ENCODE results near the gene CALML3. TPM values are rescaled to one million over a fixed set of nuclear protein-coding genes. Genes with fewer than 3 reads are reported as not detected.

The CALML3 gene
- total and polyA plus RNA-seq, 4 donors: 0.02 to 0.11 (median 0.04) TPM; not detected in 1

GRCh38 chr10:5565205-5565545, 40.4 kb downstream of the CALML3 start:
- DNase-seq (no peak), ATAC-seq (ENCODE audit: insufficient read depth, low FRiP score) (no peak)
- H3K27me3 ChIP-seq (ENCODE audit: control insufficient read depth in 3 of 3, insufficient read depth in 3 of 3, low read length in 2 of 3): no peaks in the 10 kb centered on the region
- H3K4me1 ChIP-seq (ENCODE audit: control insufficient read depth in 5 of 5, insufficient read depth in 5 of 5, low read length in 5 of 5): peaks cover 0 to 12% (median 5%) of the 10 kb centered on the region in 5 donors
- no peak for TF ChIP-seq CTCF (IDR thresholded peaks at IDR 0.05; ENCODE audit: control extremely low read depth, extremely low read depth)
- no peak overlapping the region for H3K9ac ChIP-seq (ENCODE audit: insufficient read depth in 1 of 2, low read length in 2 of 2)
- no peaks in the 10 kb centered on the region for H3K9me3 ChIP-seq (ENCODE audit: control insufficient read depth in 4 of 4, insufficient read depth in 3 of 4, low read length in 3 of 4)
- 89 to 95% methylated on average over 8 of the region's 8 CpGs for WGBS, 2 donors
- H3K27ac ChIP-seq (ENCODE audit: low read depth in 1 of 2, low read length in 1 of 2): no peak overlapping the region
- no peak overlapping the region for H3K4me3 ChIP-seq
- no peaks in the 10 kb centered on the region for H3K36me3 ChIP-seq (ENCODE audit: control insufficient read depth in 4 of 4, insufficient read depth in 4 of 4, low read length in 4 of 4)

GRCh38 chr10:5565671-5566581, 41.2 kb downstream of the CALML3 start:
- no peak overlapping the region for H3K27ac ChIP-seq (ENCODE audit: low read depth in 1 of 2, low read length in 1 of 2)
- no peaks in the 10 kb centered on the region for H3K9me3 ChIP-seq (ENCODE audit: control insufficient read depth in 4 of 4, insufficient read depth in 3 of 4, low read length in 3 of 4)
- peaks cover 0 to 10% (median 5%) of the 10 kb centered on the region in 5 donors for H3K4me1 ChIP-seq (ENCODE audit: control insufficient read depth in 5 of 5, insufficient read depth in 5 of 5, low read length in 5 of 5)
- TF ChIP-seq CTCF (IDR thresholded peaks at IDR 0.05; ENCODE audit: control extremely low read depth, extremely low read depth): no peak
- H3K9ac ChIP-seq (ENCODE audit: insufficient read depth in 1 of 2, low read length in 2 of 2): no peak overlapping the region
- ATAC-seq (ENCODE audit: insufficient read depth, low FRiP score): no peak
- DNase-seq: peak in 1 of 3 donors; percentile 10
- WGBS, 2 donors: 87 to 89% methylated on average over 23 of the region's 23 CpGs
- H3K36me3 ChIP-seq (ENCODE audit: control insufficient read depth in 4 of 4, insufficient read depth in 4 of 4, low read length in 4 of 4): no peaks in the 10 kb centered on the region
- H3K27me3 ChIP-seq (ENCODE audit: control insufficient read depth in 3 of 3, insufficient read depth in 3 of 3, low read length in 2 of 3): no peaks in the 10 kb centered on the region
- H3K4me3 ChIP-seq: no peak overlapping the region

GRCh38 chr10:5566614-5567013, 41.9 kb downstream of the CALML3 start:
- WGBS, 2 donors: 94 to 98% methylated on average over 3 of the region's 3 CpGs

More at GRCh38 chr10:5566614-5567013, 41.9 kb downstream of the CALML3 start:
- no peak for ATAC-seq (ENCODE audit: insufficient read depth, low FRiP score)
- H3K27ac ChIP-seq (ENCODE audit: low read depth in 1 of 2, low read length in 1 of 2): no peak overlapping the region
- peaks cover 0 to 10% (median 5%) of the 10 kb centered on the region in 5 donors for H3K4me1 ChIP-seq (ENCODE audit: control insufficient read depth in 5 of 5, insufficient read depth in 5 of 5, low read length in 5 of 5)
- H3K9ac ChIP-seq (ENCODE audit: insufficient read depth in 1 of 2, low read length in 2 of 2): no peak overlapping the region
- no peak for TF ChIP-seq CTCF (IDR thresholded peaks at IDR 0.05; ENCODE audit: control extremely low read depth, extremely low read depth)
- H3K9me3 ChIP-seq (ENCODE audit: control insufficient read depth in 4 of 4, insufficient read depth in 3 of 4, low read length in 3 of 4): no peaks in the 10 kb centered on the region
- no peaks in the 10 kb centered on the region for H3K27me3 ChIP-seq (ENCODE audit: control insufficient read depth in 3 of 3, insufficient read depth in 3 of 3, low read length in 2 of 3)
- no peak for DNase-seq
- H3K36me3 ChIP-seq (ENCODE audit: control insufficient read depth in 4 of 4, insufficient read depth in 4 of 4, low read length in 4 of 4): no peaks in the 10 kb centered on the region
- H3K4me3 ChIP-seq: no peak overlapping the region

Measured in lung (tissue), 12 donors.